ENCODE measurements around the gene TNFAIP8L2. TPM values are rescaled to one million over a fixed set of nuclear protein-coding genes. Genes with fewer than 3 reads are reported as not detected.

Gene TNFAIP8L2
- total RNA-seq, 1 experiment from 2014 or later = not detected

DNA sequence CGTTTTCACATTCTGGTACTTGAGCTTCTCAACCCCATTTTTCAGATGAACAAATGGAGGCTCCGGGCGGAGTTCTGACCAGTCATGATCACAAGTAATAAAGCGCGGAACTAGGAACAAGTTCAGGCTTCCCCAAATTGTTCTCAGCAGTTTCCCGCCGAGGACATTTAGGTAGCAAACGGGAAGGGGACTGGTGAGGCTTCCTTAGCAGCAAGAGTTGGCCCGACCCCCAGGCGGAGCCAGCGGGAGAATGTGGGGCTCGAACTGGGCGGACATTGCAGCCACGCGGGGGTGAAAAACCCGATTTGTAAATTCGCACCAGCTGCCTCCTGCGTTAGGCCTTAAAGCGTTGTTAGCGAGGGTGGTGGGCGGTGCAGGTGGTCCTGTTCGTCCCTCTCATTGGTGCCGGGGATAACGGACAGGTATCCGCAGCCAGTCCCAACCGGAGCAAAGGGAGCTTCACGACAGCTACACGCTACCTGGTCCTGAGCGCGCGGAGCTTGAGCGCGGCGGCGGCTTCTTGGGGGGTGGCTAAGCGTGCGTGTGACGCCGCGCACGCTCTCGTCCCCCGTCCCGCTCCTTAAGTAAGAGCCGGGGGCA is 25.4 kb upstream of the TNFAIP8L2 start:
- no peaks in the 10 kb centered on the region for H3K79me2 ChIP-seq (ENCODE audit: low read length)
- H4K20me1 ChIP-seq (ENCODE audit: low read length) = no peaks in the 10 kb centered on the region
- TF ChIP-seq EZH2phosphoT487 (IDR thresholded peaks at IDR 0.05; ENCODE audit: borderline replicate concordance, low read length) = no peak
- no peak for TF ChIP-seq EZH2 (IDR thresholded peaks at IDR 0.05; ENCODE audit: low read length, unreplicated experiment)
- TF ChIP-seq, protein P1, sequence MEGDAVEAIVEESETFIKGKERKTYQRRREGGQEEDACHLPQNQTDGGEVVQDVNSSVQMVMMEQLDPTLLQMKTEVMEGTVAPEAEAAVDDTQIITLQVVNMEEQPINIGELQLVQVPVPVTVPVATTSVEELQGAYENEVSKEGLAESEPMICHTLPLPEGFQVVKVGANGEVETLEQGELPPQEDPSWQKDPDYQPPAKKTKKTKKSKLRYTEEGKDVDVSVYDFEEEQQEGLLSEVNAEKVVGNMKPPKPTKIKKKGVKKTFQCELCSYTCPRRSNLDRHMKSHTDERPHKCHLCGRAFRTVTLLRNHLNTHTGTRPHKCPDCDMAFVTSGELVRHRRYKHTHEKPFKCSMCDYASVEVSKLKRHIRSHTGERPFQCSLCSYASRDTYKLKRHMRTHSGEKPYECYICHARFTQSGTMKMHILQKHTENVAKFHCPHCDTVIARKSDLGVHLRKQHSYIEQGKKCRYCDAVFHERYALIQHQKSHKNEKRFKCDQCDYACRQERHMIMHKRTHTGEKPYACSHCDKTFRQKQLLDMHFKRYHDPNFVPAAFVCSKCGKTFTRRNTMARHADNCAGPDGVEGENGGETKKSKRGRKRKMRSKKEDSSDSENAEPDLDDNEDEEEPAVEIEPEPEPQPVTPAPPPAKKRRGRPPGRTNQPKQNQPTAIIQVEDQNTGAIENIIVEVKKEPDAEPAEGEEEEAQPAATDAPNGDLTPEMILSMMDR (conservative IDR thresholded peaks at IDR 0.05; ENCODE audit: low read depth, low read length) = no peak
- no peaks in the 10 kb centered on the region for H3K9me3 ChIP-seq (ENCODE audit: low read length)
- no peaks in the 10 kb centered on the region for H3K36me3 ChIP-seq (ENCODE audit: low read depth, low read length)
- no peaks in the 10 kb centered on the region for H3K27me3 ChIP-seq (ENCODE audit: low read length)
- intact Hi-C loops (cut with micrococcal nuclease) = no loop called here
- H2AFZ ChIP-seq (ENCODE audit: low read length) = no peak overlapping the region
- ChIA-PET POLR2A (ENCODE audit: unreplicated experiment) (no interaction called here), CTCF (no interaction called here)
- H3K9me2 ChIP-seq (replicated peaks; ENCODE audit: low read length) = no peaks in the 10 kb centered on the region
- no peak overlapping the region for H3K27ac ChIP-seq (ENCODE audit: low read length)
- H3K4me3 ChIP-seq (ENCODE audit: low read length) = no peak overlapping the region
- H3K4me1 ChIP-seq (ENCODE audit: insufficient read depth, low read length) = no peaks in the 10 kb centered on the region
- DNase-seq (no peak), ATAC-seq (no peak)
- no peak overlapping the region for H3K4me2 ChIP-seq (ENCODE audit: low read length)
- no peaks in the 10 kb centered on the region for H3F3A ChIP-seq (ENCODE audit: low read length, unreplicated experiment)
- H3K9ac ChIP-seq (ENCODE audit: low read length) = no peak overlapping the region
- BruUV-seq (replicated peaks) = no TSS peak

DNA sequence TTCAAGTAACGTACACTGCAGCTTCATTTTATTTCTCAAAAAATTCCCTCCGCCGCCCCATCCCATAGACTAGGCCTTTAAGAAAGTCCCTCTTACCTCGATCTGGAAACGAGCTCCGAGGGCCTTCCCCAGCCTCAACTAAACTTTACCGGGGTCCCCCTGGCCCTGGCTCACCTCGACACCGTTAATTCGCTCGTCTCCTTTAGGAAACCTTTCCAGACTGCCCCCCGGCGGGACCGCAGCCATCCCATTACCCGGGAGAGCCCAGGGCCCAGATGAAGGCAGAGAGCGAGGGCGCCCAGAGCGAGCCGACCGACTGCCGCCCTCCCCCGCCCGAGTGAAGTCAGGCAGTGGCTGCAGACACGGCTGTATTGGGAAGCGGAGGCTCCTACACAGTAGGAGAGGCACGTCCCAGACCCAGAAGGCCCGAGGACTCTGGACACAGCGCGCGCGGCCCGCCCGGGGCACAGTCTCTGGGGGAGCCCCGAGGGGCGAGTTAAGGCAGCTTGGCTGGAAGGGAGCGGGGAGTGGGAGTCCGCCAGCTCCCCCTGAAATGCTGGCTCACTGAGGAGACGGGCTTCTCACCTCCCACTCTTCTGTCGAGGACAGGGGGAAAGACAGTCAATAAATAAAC is 24.6 kb upstream of the TNFAIP8L2 start:
- Histone ChIP-seq H3K36me3 (ENCODE audit: low read depth, low read length) (no peaks in the 10 kb centered on the region), H3K79me2 (ENCODE audit: low read length) (no peaks in the 10 kb centered on the region), H3K9me2 (replicated peaks; ENCODE audit: low read length) (no peaks in the 10 kb centered on the region), H3K27me3 (ENCODE audit: low read length) (no peaks in the 10 kb centered on the region), H3K4me3 (ENCODE audit: low read length) (no peak overlapping the region), H3K4me1 (ENCODE audit: insufficient read depth, low read length) (no peaks in the 10 kb centered on the region), H3K4me2 (ENCODE audit: low read length) (no peak overlapping the region), H2AFZ (ENCODE audit: low read length) (no peak overlapping the region), H3K9ac (ENCODE audit: low read length) (no peak overlapping the region), H3K27ac (ENCODE audit: low read length) (no peak overlapping the region), H3K9me3 (ENCODE audit: low read length) (no peaks in the 10 kb centered on the region), H4K20me1 (ENCODE audit: low read length) (no peaks in the 10 kb centered on the region), H3F3A (ENCODE audit: low read length, unreplicated experiment) (no peaks in the 10 kb centered on the region)
- intact Hi-C loops (cut with micrococcal nuclease) = no loop called here
- TF ChIP-seq EZH2phosphoT487 (IDR thresholded peaks at IDR 0.05; ENCODE audit: borderline replicate concordance, low read length) (no peak), EZH2 (IDR thresholded peaks at IDR 0.05; ENCODE audit: low read length, unreplicated experiment) (no peak)
- TF ChIP-seq, protein P1 (conservative IDR thresholded peaks at IDR 0.05; ENCODE audit: low read depth, low read length) = no peak
- DNase-seq (no peak), ATAC-seq (no peak)
- ChIA-PET CTCF (no interaction called here), POLR2A (ENCODE audit: unreplicated experiment) (no interaction called here)
- BruUV-seq (replicated peaks) = no TSS peak

DNA sequence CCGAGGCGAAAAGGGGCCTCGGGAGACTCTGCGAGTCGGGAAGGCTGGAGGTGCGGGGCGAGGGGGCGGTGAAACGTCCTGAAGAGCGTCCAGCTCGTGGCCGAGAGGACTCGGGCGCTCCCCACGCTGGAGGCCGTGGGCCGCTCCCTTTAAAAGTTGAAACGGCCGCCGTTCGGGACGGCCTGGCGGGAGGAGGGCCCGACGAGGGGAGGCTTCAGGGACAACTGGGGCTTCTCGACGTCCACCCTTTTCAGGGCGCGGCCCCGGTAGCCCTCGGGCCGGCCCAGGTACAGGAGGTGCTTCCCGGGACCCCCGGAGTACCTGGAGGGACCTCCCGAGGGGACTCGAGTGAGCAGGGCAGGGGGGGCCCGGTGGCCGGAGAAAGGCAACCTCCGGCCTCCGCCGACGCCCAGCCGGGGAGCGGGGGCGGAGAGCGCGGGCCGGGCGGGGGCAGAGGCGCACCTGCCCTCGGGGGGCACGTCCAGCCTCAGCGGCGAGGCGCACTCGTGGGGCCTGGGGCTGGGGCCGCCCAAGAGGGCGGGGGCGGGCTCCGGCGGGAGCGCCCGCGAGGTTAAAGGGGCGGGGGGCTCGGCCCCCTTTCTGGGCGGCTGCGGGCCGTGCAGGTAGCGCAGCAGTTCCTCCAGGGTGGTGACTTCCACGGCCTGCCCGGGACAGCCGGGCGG is 24.0 kb upstream of the TNFAIP8L2 start:
- DNase-seq (no peak), ATAC-seq (no peak)
- no peaks in the 10 kb centered on the region for H3K36me3 ChIP-seq (ENCODE audit: low read depth, low read length)
- H2AFZ ChIP-seq (ENCODE audit: low read length) = no peak overlapping the region
- H3K79me2 ChIP-seq (ENCODE audit: low read length) = no peaks in the 10 kb centered on the region
- no peak overlapping the region for H3K4me2 ChIP-seq (ENCODE audit: low read length)
- POLR2A ChIA-PET (ENCODE audit: unreplicated experiment) = no interaction called here
- H3K27me3 ChIP-seq (ENCODE audit: low read length) = no peaks in the 10 kb centered on the region
- H3K4me1 ChIP-seq (ENCODE audit: insufficient read depth, low read length) = no peaks in the 10 kb centered on the region
- no peak overlapping the region for H3K9ac ChIP-seq (ENCODE audit: low read length)
- H4K20me1 ChIP-seq (ENCODE audit: low read length) = no peaks in the 10 kb centered on the region
- no peaks in the 10 kb centered on the region for H3K9me2 ChIP-seq (replicated peaks; ENCODE audit: low read length)
- BruUV-seq (replicated peaks) = no TSS peak
- no peak overlapping the region for H3K4me3 ChIP-seq (ENCODE audit: low read length)
- H3K27ac ChIP-seq (ENCODE audit: low read length) = no peak overlapping the region
- intact Hi-C loops (cut with micrococcal nuclease) = no loop called here
- no peaks in the 10 kb centered on the region for H3K9me3 ChIP-seq (ENCODE audit: low read length)
- TF ChIP-seq, protein P1 (conservative IDR thresholded peaks at IDR 0.05; ENCODE audit: low read depth, low read length) = no peak
- no peak for TF ChIP-seq EZH2 (IDR thresholded peaks at IDR 0.05; ENCODE audit: low read length, unreplicated experiment)
- TF ChIP-seq EZH2phosphoT487 (IDR thresholded peaks at IDR 0.05; ENCODE audit: borderline replicate concordance, low read length) = no peak
- CTCF ChIA-PET = no interaction called here
- H3F3A ChIP-seq (ENCODE audit: low read length, unreplicated experiment) = no peaks in the 10 kb centered on the region

Measured in PC-3 (cell line).